ENCODE results near the gene KCNQ1. TPM values are rescaled to one million over a fixed set of nuclear protein-coding genes. Genes with fewer than 3 reads are reported as not detected.

The KCNQ1 gene
- total and polyA plus RNA-seq, 2 donors (not counting 1 experiment from before 2014, with no cell fraction given): 21.5 to 28.8 TPM

GRCh38 chr11:2644844-2645778 lies 200.3 kb downstream of the KCNQ1 start:
- H3K9me3 ChIP-seq (ENCODE audit: control extremely low read depth in 1 of 3, control insufficient read depth in 2 of 3, insufficient read depth in 1 of 3, low read length in 2 of 3): peaks cover 28 to 79% (median 31%) of the 10 kb centered on the region in 3 donors

GRCh38 chr11:2645779-2646118 lies 200.9 kb downstream of the KCNQ1 start:
- Histone ChIP-seq H3K9ac (ENCODE audit: low read length) (no peak overlapping the region), H3K36me3 (replicated peaks in 1 of 2; ENCODE audit: control extremely low read depth in 1 of 2, control insufficient read depth in 1 of 2, extremely low read depth in 1 of 2, insufficient read depth in 2 of 2, low read length in 1 of 2) (peaks cover 0 to 2% of the 10 kb centered on the region in 2 experiments), H3K27me3 (replicated peaks in 1 of 4; ENCODE audit: control extremely low read depth in 1 of 4, control insufficient read depth in 3 of 4, insufficient read depth in 4 of 4, low read length in 3 of 4) (no peaks in the 10 kb centered on the region), H3K4me3 (ENCODE audit: control extremely low read depth in 1 of 5, extremely low read depth in 1 of 5, insufficient read depth in 1 of 5, low read depth in 2 of 5, low read length in 4 of 5) (no peak overlapping the region), H3K27ac (ENCODE audit: low read length in 2 of 2) (no peak overlapping the region), H2AFZ (ENCODE audit: insufficient read depth, low read depth, low read length, poor library complexity, severe bottlenecking) (no peak overlapping the region), H3K79me2 (ENCODE audit: control insufficient read depth, insufficient read depth, low read length) (peaks cover 5% of the 10 kb centered on the region), H4K20me1 (ENCODE audit: control insufficient read depth, insufficient read depth, low read length, poor library complexity, severe bottlenecking) (no peaks in the 10 kb centered on the region), H3K4me2 (replicated peaks; ENCODE audit: low read depth, low read length, poor library complexity, severe bottlenecking) (no peak overlapping the region), H3K4me1 (ENCODE audit: control insufficient read depth in 2 of 2, insufficient read depth in 2 of 2, low read length in 2 of 2) (no peaks in the 10 kb centered on the region), H3K9me3 (ENCODE audit: control extremely low read depth in 1 of 3, control insufficient read depth in 2 of 3, insufficient read depth in 1 of 3, low read length in 2 of 3) (peaks cover 25 to 79% (median 33%) of the 10 kb centered on the region in 3 donors)
- CTCF ChIA-PET: no interaction called here
- 100% methylated on average over 1 of the region's 1 CpG for whole genome bisulfite sequencing (ENCODE audit: insufficient coverage)
- ATAC-seq (ENCODE audit: low read depth) (no peak), DNase-seq (no peak)
- TF ChIP-seq, protein P1, sequence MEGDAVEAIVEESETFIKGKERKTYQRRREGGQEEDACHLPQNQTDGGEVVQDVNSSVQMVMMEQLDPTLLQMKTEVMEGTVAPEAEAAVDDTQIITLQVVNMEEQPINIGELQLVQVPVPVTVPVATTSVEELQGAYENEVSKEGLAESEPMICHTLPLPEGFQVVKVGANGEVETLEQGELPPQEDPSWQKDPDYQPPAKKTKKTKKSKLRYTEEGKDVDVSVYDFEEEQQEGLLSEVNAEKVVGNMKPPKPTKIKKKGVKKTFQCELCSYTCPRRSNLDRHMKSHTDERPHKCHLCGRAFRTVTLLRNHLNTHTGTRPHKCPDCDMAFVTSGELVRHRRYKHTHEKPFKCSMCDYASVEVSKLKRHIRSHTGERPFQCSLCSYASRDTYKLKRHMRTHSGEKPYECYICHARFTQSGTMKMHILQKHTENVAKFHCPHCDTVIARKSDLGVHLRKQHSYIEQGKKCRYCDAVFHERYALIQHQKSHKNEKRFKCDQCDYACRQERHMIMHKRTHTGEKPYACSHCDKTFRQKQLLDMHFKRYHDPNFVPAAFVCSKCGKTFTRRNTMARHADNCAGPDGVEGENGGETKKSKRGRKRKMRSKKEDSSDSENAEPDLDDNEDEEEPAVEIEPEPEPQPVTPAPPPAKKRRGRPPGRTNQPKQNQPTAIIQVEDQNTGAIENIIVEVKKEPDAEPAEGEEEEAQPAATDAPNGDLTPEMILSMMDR (IDR thresholded peaks at IDR 0.05): no peak
- TF ChIP-seq EZH2 (IDR thresholded peaks at IDR 0.05; ENCODE audit: borderline replicate concordance, insufficient read depth, low read depth, low read length, poor library complexity, severe bottlenecking): no peak
- Mint-ChIP-seq H3K4me3 (no peak overlapping the region), H3K27me3 (no peaks in the 10 kb centered on the region), H3K27ac (no peak overlapping the region), H3K4me1 (no peaks in the 10 kb centered on the region), H3K9me3 (ENCODE audit: insufficient read depth) (peaks cover 30% of the 10 kb centered on the region)
- POLR2A ChIA-PET: interaction anchor here (0.6 kb wide), 1 partner anchor 26 kb away, joined by 4 read pairs; no protein-coding TSS in a partner anchor
- intact Hi-C loops (cut with micrococcal nuclease): no loop called here

More at GRCh38 chr11:2644844-2645778, 200.3 kb downstream of the KCNQ1 start:
- Histone ChIP-seq H4K20me1 (ENCODE audit: control insufficient read depth, insufficient read depth, low read length, poor library complexity, severe bottlenecking) (no peaks in the 10 kb centered on the region), H3K9ac (ENCODE audit: low read length) (no peak overlapping the region), H2AFZ (ENCODE audit: insufficient read depth, low read depth, low read length, poor library complexity, severe bottlenecking) (no peak overlapping the region), H3K36me3 (replicated peaks in 1 of 2; ENCODE audit: control extremely low read depth in 1 of 2, control insufficient read depth in 1 of 2, extremely low read depth in 1 of 2, insufficient read depth in 2 of 2, low read length in 1 of 2) (peaks cover 0 to 4% of the 10 kb centered on the region in 2 experiments), H3K4me2 (replicated peaks; ENCODE audit: low read depth, low read length, poor library complexity, severe bottlenecking) (no peak overlapping the region), H3K79me2 (ENCODE audit: control insufficient read depth, insufficient read depth, low read length) (peaks cover 5% of the 10 kb centered on the region), H3K4me3 (ENCODE audit: control extremely low read depth in 1 of 5, extremely low read depth in 1 of 5, insufficient read depth in 1 of 5, low read depth in 2 of 5, low read length in 4 of 5) (no peak overlapping the region), H3K4me1 (ENCODE audit: control insufficient read depth in 2 of 2, insufficient read depth in 2 of 2, low read length in 2 of 2) (no peaks in the 10 kb centered on the region), H3K27me3 (replicated peaks in 1 of 4; ENCODE audit: control extremely low read depth in 1 of 4, control insufficient read depth in 3 of 4, insufficient read depth in 4 of 4, low read length in 3 of 4) (no peaks in the 10 kb centered on the region), H3K27ac (ENCODE audit: low read length in 2 of 2) (no peak overlapping the region)
- no peak overlapping the region for H3K27ac Mint-ChIP-seq
- ATAC-seq (ENCODE audit: low read depth) (no peak), DNase-seq (no peak)
- no peaks in the 10 kb centered on the region for H3K27me3 Mint-ChIP-seq
- no peaks in the 10 kb centered on the region for H3K4me1 Mint-ChIP-seq
- intact Hi-C loops (cut with micrococcal nuclease): no loop called here
- TF ChIP-seq, protein P1 (IDR thresholded peaks at IDR 0.05): no peak
- no peak for TF ChIP-seq EZH2 (IDR thresholded peaks at IDR 0.05; ENCODE audit: borderline replicate concordance, insufficient read depth, low read depth, low read length, poor library complexity, severe bottlenecking)
- no peak overlapping the region for H3K4me3 Mint-ChIP-seq
- ChIA-PET POLR2A (no interaction called here), CTCF (no interaction called here)
- WGBS (ENCODE audit: insufficient coverage): 90% methylated on average over 4 of the region's 4 CpGs
- peaks cover 28% of the 10 kb centered on the region for H3K9me3 Mint-ChIP-seq (ENCODE audit: insufficient read depth)

Data from B cell (primary cell).